Measurements from ENCODE around the gene FBXW8.

FBXW8 gene

DNA sequence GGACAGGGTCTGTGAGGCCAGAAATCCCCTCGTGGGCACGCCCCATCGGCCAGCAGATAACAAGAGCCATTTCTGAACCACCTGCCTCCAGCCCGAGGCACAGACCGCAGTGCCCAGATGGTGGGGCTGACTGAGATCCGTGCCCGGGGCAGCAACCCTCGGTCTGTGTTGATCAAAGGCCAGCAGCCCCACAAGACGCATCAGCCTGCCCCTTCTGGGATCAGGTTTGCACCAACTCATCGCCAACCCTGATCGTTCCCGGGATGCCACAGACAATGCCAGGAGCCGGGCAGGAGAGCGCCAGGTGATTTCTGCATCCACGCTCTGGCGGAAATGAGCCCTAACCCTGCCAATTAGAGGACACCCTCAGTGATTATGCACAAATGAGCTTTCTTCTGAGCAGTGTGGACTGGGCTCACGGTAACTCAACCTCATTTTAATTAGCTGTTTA, 124.0 kb downstream of the FBXW8 start:
- ATAC-seq, result no peak; the same call in 2 of the 3 replicates
- no peak for TF ChIP-seq ZNF8 (CRISPR knock-in tag; IDR thresholded peaks at IDR 0.05)

DNA sequence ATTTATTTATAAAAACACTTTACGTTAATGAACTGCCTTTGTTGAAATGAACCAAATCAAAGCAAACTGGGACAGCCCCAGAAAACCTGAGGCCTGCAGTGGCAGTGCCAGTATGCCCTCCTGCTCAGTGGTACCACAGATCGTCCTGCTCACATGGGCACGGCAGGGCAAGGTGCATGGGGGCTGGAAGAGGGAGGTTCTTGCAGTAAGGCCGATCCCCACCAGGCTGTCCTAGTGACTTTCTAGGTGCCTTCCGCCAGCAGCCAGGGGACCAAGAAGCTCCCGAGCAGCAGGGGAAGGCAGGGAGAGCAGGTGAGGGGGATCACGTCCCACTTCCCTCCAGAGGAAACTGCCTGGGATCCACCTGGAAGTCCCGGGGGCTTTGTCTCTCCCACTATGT, 124.5 kb downstream of the FBXW8 start:
- TF ChIP-seq TOX (CRISPR knock-in tag; IDR thresholded peaks at IDR 0.05; ENCODE audit: borderline replicate concordance), result no peak
- TF ChIP-seq ZNF70 (CRISPR knock-in tag; IDR thresholded peaks at IDR 0.05), result no peak
- TF ChIP-seq SNAI2 (CRISPR knock-in tag; IDR thresholded peaks at IDR 0.05), result no peak
- TF ChIP-seq PPARA (CRISPR knock-in tag; IDR thresholded peaks at IDR 0.05; ENCODE audit: borderline replicate concordance), result no peak
- no peak for TF ChIP-seq TCF4 (CRISPR knock-in tag; IDR thresholded peaks at IDR 0.05; ENCODE audit: borderline replicate concordance)
- TF ChIP-seq, protein P1, sequence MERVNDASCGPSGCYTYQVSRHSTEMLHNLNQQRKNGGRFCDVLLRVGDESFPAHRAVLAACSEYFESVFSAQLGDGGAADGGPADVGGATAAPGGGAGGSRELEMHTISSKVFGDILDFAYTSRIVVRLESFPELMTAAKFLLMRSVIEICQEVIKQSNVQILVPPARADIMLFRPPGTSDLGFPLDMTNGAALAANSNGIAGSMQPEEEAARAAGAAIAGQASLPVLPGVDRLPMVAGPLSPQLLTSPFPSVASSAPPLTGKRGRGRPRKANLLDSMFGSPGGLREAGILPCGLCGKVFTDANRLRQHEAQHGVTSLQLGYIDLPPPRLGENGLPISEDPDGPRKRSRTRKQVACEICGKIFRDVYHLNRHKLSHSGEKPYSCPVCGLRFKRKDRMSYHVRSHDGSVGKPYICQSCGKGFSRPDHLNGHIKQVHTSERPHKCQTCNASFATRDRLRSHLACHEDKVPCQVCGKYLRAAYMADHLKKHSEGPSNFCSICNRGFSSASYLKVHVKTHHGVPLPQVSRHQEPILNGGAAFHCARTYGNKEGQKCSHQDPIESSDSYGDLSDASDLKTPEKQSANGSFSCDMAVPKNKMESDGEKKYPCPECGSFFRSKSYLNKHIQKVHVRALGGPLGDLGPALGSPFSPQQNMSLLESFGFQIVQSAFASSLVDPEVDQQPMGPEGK (CRISPR knock-in tag; IDR thresholded peaks at IDR 0.05; ENCODE audit: borderline replicate concordance), result no peak
- TF ChIP-seq, protein P2, sequence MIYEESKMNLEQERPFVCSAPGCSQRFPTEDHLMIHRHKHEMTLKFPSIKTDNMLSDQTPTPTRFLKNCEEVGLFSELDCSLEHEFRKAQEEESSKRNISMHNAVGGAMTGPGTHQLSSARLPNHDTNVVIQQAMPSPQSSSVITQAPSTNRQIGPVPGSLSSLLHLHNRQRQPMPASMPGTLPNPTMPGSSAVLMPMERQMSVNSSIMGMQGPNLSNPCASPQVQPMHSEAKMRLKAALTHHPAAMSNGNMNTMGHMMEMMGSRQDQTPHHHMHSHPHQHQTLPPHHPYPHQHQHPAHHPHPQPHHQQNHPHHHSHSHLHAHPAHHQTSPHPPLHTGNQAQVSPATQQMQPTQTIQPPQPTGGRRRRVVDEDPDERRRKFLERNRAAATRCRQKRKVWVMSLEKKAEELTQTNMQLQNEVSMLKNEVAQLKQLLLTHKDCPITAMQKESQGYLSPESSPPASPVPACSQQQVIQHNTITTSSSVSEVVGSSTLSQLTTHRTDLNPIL (CRISPR knock-in tag; IDR thresholded peaks at IDR 0.05; ENCODE audit: low read depth), result no peak
- TF ChIP-seq ZC3H10 (CRISPR knock-in tag; IDR thresholded peaks at IDR 0.05), result no peak
- TF ChIP-seq ESRRG (CRISPR knock-in tag; IDR thresholded peaks at IDR 0.05), result no peak
- TF ChIP-seq CSDC2 (CRISPR knock-in tag; IDR thresholded peaks at IDR 0.05), result no peak
- TF ChIP-seq, protein P3, sequence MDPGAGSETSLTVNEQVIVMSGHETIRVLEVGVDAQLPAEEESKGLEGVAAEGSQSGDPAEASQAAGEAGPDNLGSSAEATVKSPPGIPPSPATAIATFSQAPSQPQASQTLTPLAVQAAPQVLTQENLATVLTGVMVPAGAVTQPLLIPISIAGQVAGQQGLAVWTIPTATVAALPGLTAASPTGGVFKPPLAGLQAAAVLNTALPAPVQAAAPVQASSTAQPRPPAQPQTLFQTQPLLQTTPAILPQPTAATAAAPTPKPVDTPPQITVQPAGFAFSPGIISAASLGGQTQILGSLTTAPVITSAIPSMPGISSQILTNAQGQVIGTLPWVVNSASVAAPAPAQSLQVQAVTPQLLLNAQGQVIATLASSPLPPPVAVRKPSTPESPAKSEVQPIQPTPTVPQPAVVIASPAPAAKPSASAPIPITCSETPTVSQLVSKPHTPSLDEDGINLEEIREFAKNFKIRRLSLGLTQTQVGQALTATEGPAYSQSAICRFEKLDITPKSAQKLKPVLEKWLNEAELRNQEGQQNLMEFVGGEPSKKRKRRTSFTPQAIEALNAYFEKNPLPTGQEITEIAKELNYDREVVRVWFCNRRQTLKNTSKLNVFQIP (CRISPR knock-in tag; IDR thresholded peaks at IDR 0.05; ENCODE audit: borderline replicate concordance, low read depth), result no peak
- no peak for TF ChIP-seq ZNF8 (CRISPR knock-in tag; IDR thresholded peaks at IDR 0.05)
- ATAC-seq, result no peak

DNA sequence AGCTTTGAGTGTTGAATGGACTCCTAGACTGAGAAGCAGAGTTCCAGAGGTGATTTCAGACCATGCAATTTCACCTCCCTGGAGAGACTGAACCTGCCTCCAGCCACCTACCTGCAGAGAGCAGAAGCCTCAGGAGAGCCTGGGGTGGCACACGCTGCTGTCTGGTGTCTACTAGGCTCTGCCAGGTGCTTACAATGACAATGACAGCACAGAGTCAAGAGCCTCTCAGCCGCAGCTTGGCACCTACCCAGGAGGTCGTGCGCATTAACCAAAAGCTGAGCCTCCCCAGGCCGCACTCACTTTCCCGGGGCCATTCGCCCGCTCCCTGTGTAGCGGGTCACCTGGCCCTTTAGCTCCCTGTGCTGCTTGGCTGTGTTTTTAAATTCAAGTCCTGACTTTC, 125.3 kb downstream of the FBXW8 start:
- no peak for ATAC-seq
- TF ChIP-seq ESRRG (CRISPR knock-in tag; IDR thresholded peaks at IDR 0.05), result no peak
- TF ChIP-seq ZNF70 (CRISPR knock-in tag; IDR thresholded peaks at IDR 0.05), result no peak
- no peak for TF ChIP-seq ZNF565 (CRISPR knock-in tag; conservative IDR thresholded peaks at IDR 0.05; ENCODE audit: low read depth)
- TF ChIP-seq GLIS3 (CRISPR knock-in tag; IDR thresholded peaks at IDR 0.05), result no peak
- TF ChIP-seq ISL1 (CRISPR knock-in tag; IDR thresholded peaks at IDR 0.05), result no peak
- TF ChIP-seq CSDC2 (CRISPR knock-in tag; IDR thresholded peaks at IDR 0.05), result no peak
- TF ChIP-seq, protein P4, sequence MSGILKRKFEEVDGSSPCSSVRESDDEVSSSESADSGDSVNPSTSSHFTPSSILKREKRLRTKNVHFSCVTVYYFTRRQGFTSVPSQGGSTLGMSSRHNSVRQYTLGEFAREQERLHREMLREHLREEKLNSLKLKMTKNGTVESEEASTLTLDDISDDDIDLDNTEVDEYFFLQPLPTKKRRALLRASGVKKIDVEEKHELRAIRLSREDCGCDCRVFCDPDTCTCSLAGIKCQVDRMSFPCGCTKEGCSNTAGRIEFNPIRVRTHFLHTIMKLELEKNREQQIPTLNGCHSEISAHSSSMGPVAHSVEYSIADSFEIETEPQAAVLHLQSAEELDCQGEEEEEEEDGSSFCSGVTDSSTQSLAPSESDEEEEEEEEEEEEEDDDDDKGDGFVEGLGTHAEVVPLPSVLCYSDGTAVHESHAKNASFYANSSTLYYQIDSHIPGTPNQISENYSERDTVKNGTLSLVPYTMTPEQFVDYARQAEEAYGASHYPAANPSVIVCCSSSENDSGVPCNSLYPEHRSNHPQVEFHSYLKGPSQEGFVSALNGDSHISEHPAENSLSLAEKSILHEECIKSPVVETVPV (CRISPR knock-in tag; IDR thresholded peaks at IDR 0.05), result no peak
- TF ChIP-seq SNAI2 (CRISPR knock-in tag; IDR thresholded peaks at IDR 0.05), result no peak
- no peak for TF ChIP-seq ZNF8 (CRISPR knock-in tag; IDR thresholded peaks at IDR 0.05)
- TF ChIP-seq ZC3H10 (CRISPR knock-in tag; IDR thresholded peaks at IDR 0.05), result no peak
- no peak for TF ChIP-seq OSR1 (CRISPR knock-in tag; IDR thresholded peaks at IDR 0.05)
- TF ChIP-seq ZFP3 (CRISPR knock-in tag; IDR thresholded peaks at IDR 0.05), result no peak
- no peak for TF ChIP-seq RARB (CRISPR knock-in tag; IDR thresholded peaks at IDR 0.05)
- TF ChIP-seq TCF4 (CRISPR knock-in tag; IDR thresholded peaks at IDR 0.05; ENCODE audit: borderline replicate concordance), result no peak

DNA sequence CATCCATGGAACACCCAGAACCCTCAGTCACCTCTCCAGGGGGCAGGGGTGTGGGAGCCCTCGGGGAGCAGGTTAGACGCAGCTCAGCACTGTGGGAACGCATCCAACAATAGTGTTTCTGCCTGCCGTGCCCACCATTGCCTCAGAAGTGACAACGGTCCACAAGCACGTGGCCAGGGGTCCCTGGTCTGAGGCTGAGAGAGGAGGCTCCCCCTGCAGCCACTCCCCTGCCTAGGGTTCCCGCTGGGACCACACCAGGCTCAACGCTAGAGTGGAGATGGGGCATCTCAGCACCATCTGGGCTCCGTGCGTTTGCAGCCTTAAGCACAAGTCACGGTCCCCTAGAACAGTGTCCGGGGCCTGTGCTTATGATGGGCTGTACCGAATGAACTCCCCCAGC, 125.8 kb downstream of the FBXW8 start:
- ATAC-seq, result no peak
- no peak for TF ChIP-seq TOX (CRISPR knock-in tag; IDR thresholded peaks at IDR 0.05; ENCODE audit: borderline replicate concordance)
- no peak for TF ChIP-seq BACH2 (CRISPR knock-in tag; IDR thresholded peaks at IDR 0.05; ENCODE audit: borderline replicate concordance)
- TF ChIP-seq ZC3H10 (CRISPR knock-in tag; IDR thresholded peaks at IDR 0.05), result no peak
- no peak for TF ChIP-seq OSR1 (CRISPR knock-in tag; IDR thresholded peaks at IDR 0.05)
- TF ChIP-seq, protein P4 (CRISPR knock-in tag; IDR thresholded peaks at IDR 0.05), result no peak
- TF ChIP-seq GLIS3 (CRISPR knock-in tag; IDR thresholded peaks at IDR 0.05), result no peak
- TF ChIP-seq, protein P1 (CRISPR knock-in tag; IDR thresholded peaks at IDR 0.05; ENCODE audit: borderline replicate concordance), result no peak
- no peak for TF ChIP-seq ZNF70 (CRISPR knock-in tag; IDR thresholded peaks at IDR 0.05)
- TF ChIP-seq CSDC2 (CRISPR knock-in tag; IDR thresholded peaks at IDR 0.05), result no peak
- no peak for TF ChIP-seq SNAI2 (CRISPR knock-in tag; IDR thresholded peaks at IDR 0.05)
- TF ChIP-seq TCF4 (CRISPR knock-in tag; IDR thresholded peaks at IDR 0.05; ENCODE audit: borderline replicate concordance), result no peak
- TF ChIP-seq, protein P2 (CRISPR knock-in tag; IDR thresholded peaks at IDR 0.05; ENCODE audit: low read depth), result no peak
- TF ChIP-seq ARNTL (CRISPR knock-in tag; IDR thresholded peaks at IDR 0.05; ENCODE audit: borderline replicate concordance, low read depth), result no peak
